ENCODE data around the gene TBC1D8.
"Not testable (repeated sequence)": the region's sequence is repeated elsewhere in the genome, so short reads cannot be mapped to it uniquely, and the experiment has no call there.

Gene TBC1D8

GRCh38 chr2:101064868-101065549, 86.2 kb downstream of the TBC1D8 start:
- DNase-seq (ENCODE audit: low spot score) = no peak

GRCh38 chr2:101064505-101064867, 86.7 kb downstream of the TBC1D8 start:
- DNase-seq (ENCODE audit: low spot score) = no peak

GRCh38 chr2:101064125-101064502, 87.1 kb downstream of the TBC1D8 start:
- no peak for DNase-seq (ENCODE audit: low spot score)

- DNase-seq (ENCODE audit: low spot score) = no peak
These were observed 87.6 kb downstream of the TBC1D8 start for GRCh38 chr2:101063352-101064124.

- DNase-seq (ENCODE audit: low spot score) = no peak
These were observed 92.8 kb downstream of the TBC1D8 start for GRCh38 chr2:101058386-101058785.

- no peak for DNase-seq (ENCODE audit: low spot score)
These were observed 93.9 kb downstream of the TBC1D8 start for GRCh38 chr2:101057051-101057933.

GRCh38 chr2:101053117-101053516, 98.1 kb downstream of the TBC1D8 start:
- no peak for DNase-seq (ENCODE audit: low spot score)

- DNase-seq (ENCODE audit: low spot score) = no peak
These were observed 99.0 kb downstream of the TBC1D8 start for GRCh38 chr2:101052147-101052546.

GRCh38 chr2:101050886-101051285, 100.3 kb downstream of the TBC1D8 start:
- DNase-seq (ENCODE audit: low spot score) = not testable (repeated sequence)

- DNase-seq (ENCODE audit: low spot score) = no peak
These were observed 102.4 kb downstream of the TBC1D8 start for GRCh38 chr2:101048756-101049155.

GRCh38 chr2:101047774-101048173, 103.4 kb downstream of the TBC1D8 start:
- DNase-seq (ENCODE audit: low spot score) = no peak

GRCh38 chr2:101047075-101047766, 104.0 kb downstream of the TBC1D8 start:
- no peak for DNase-seq (ENCODE audit: low spot score)

GRCh38 chr2:101045330-101045729, 105.9 kb downstream of the TBC1D8 start:
- no peak for DNase-seq (ENCODE audit: low spot score)

- no peak for DNase-seq (ENCODE audit: low spot score)
These were observed 109.8 kb downstream of the TBC1D8 start for GRCh38 chr2:101041413-101041812.

GRCh38 chr2:101040761-101041160, 110.4 kb downstream of the TBC1D8 start:
- peak; percentile 71 for DNase-seq (ENCODE audit: low spot score)

- no peak for DNase-seq (ENCODE audit: low spot score)
These were observed 111.1 kb downstream of the TBC1D8 start for GRCh38 chr2:101040072-101040471.

- DNase-seq (ENCODE audit: low spot score) = no peak
These were observed 112.5 kb downstream of the TBC1D8 start for GRCh38 chr2:101038455-101039255.

GRCh38 chr2:101037161-101037755, 113.9 kb downstream of the TBC1D8 start:
- no peak for DNase-seq (ENCODE audit: low spot score)

GRCh38 chr2:101036562-101036961, 114.6 kb downstream of the TBC1D8 start:
- DNase-seq (ENCODE audit: low spot score) = no peak

GRCh38 chr2:101032084-101032776, 119.0 kb downstream of the TBC1D8 start:
- DNase-seq (ENCODE audit: low spot score) = no peak

Data from SK-N-DZ (cell line).